Measurements from ENCODE around the gene HRCT1.

Gene HRCT1

DNA sequence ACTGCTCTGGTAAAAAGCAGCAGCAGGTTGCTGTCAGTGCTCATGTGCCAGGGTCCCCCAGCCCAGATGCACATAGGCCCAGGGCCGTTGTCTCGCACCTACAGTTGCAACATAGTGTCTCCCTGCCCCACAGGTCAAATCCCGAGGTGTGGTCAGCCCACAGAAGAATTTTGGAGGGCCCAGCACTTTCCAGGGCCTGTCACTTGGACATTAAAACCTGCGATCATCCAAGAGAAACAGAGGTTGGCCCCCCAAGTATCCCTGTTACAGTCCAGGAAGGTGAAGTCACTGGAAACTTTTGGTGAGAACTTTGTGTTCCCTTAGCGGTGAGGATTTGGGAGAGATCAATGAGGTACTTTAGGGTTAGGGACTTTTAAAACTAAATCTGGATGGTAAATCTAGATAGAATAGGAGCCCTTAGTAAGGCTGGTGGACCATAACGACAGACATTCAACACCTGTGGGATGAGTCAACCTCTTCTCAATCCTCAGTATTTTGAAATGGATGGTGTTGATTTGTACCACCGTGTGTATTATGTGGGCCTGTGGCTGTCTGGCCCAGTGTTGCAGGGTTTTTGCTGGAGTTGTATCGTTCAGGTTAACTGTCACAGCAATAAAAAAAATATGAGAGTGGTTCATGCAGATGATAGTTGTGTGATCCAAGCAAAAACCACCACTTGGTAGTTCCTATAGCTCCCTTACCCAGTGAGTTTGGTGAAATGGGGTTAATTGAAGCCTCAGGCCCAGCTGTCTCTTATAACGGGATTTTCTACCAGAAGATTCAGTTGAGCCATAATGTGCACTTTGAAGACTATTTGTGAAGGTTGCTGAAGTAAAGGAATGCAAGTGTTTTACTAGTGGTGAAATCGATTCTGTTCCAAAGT is 32.7 kb downstream of the HRCT1 start:
- in situ Hi-C loops (cut with MboI; ENCODE audit: low sequenced_read_pairs): loop anchor here (10.0 kb wide), 1 partner anchor 56 kb away; no protein-coding TSS in a partner anchor

DNA sequence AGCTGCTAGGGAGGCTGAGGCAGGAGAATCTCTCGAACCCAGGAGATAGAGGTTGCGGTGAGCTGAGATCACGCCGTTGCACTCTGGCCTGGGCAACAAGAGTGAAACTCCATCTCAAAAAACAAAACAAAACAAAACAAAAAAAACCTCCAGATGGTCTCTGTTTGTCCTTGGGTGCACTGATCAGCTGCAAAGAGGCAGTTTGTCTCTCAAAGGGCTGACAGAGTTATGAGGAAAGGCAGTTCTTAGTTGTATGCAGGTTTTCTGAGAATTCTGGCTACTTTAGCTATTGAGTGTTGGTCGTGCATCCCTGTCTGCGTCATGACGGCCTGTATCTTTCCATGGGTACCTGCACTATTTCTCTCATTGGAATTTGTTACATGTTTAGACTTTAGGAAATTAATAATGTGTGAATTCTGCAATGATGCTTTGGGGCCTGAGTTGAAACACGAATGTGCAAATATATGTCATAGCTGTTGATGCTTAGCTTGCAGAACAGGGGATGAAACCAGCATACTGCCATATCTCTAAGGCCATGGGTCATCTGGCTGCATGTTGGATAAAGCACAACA is 33.8 kb downstream of the HRCT1 start:
- in situ Hi-C loops (cut with MboI; ENCODE audit: low sequenced_read_pairs): loop anchor here (10.0 kb wide), 1 partner anchor 55 kb away; no protein-coding TSS in a partner anchor

DNA sequence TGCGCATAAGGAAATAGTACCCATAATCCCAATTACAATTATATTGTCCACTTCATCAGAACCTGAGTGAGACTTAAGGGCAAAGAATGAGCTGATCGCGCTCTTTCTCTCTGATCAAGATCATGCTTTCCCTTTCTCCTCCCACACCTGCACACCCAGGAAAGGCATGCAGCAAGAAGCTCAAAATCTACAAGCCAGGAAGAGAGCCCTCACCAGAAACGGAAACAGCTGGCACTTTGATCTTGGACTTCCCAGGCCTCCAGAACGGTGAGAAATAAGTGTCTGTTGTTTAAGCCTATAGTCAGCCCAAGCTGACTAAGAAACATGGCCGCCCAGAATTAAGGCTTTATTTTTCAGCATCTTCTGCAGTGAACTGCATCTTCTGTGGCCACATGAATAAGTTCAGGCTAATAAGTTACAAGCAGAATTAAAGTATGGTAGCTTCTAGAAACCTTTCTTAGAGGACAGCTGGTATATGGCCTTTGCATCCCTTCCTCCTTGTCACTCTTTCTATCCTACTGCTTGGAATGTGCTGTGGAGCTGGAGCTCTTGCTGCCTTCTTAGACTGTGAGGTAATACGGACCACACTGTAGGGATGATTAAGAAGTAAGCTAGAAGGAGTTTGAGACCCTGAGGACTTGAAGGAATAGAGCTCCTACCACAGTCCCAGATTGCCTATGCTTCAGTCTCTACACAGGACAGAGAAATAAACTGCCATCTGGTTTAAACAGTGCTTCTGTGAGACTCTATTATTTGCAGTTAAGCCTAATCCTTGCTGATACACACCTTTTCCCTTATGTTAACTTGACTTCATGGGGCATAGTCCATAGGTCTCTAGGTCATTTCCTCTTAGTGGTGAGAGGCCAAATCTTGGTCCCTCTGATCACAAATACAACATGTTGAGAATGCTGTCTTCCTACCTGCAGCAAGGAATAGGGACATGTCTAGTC is 34.7 kb downstream of the HRCT1 start:
- in situ Hi-C loops (cut with MboI; ENCODE audit: low sequenced_read_pairs): no loop called here

DNA sequence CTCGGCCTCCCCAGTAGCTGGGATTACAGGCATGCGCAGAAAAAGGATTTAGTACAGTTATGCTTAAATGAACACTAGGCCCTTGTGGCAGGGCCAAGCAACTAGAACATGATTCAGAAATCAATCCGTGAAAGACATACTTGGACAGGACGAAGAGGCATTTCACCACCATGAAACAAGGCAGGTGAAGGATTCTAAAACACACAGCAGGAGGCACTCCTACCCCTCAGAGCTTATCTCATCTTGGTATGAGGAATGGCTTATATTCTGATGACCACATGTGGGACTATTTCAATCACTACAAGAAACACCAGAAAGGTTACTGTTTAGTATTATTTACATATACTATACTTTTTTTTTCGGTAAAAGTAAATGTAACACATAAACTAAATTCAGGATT is 36.3 kb downstream of the HRCT1 start:
- in situ Hi-C loops (cut with MboI; ENCODE audit: low sequenced_read_pairs): no loop called here

DNA sequence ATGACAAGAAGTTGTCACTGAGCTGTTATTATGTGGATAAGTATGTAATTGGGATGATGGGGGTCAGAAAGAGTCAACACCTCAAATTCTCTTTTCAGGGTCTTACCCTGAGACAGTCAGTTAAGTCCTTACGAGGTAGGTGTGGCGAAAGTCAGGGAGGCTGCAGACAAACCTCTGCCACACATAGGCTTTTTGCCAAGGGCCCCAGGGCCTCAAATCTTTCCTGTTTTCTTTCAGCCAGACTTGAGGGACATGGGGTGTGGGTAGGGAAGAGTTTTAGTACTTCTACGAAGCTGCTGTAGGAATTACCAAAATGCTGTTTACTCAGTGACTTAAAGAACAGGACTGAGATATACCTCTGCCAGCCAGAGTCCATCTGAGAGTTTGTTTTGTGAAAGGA is 38.2 kb downstream of the HRCT1 start:
- in situ Hi-C loops (cut with MboI; ENCODE audit: low sequenced_read_pairs): no loop called here

DNA sequence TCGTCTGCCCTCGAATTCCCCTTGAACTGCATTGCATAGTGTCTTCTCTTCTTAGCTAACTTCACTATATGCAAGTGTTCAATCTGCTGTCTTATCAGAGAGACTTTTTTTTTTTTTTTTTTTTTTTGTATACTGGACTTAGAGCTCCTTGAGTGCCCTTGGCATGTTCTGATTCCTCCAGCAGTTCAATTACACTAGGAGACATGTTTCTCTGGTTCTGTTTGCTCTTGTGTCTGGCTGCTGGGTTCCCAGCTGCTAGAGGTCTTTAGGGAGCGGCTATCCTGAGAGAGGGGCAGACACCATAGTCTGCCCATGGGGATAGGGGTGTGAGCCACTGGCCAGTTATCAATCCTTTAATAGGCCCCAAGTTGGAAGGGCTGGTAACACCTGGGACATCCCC is 38.8 kb downstream of the HRCT1 start:
- in situ Hi-C loops (cut with MboI; ENCODE audit: low sequenced_read_pairs): no loop called here

DNA sequence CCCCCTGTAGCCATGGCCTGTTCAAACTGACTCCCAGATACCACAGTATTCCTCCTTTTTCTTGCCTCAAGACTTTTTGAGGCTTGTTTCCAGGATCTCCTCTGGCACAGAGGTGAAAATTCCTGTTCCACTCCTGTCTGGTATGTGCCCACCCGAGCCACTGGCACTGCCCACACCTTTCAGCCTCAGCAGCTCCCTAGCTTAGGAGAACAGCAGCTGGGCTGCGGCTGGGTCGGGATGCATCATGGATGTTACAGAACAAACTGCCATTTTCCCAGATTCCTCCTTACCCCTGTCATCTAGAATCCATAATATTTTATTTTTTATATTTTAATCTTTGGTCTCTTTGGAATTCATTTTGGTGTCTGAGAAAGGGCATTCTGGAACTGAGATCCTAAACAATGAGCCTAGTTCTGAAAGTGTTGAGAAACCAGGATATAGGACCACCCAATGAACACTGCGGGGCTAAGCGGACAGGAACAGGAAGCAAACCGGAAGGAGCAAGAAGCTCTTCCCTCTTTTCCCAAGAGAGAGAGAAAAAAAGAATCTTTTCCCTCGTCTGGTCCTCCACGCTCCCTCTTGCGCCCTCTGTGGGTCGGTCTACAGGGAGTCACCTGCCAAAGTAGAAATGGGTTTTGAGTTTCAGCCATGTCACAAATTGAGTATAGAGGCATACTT is 39.5 kb downstream of the HRCT1 start:
- in situ Hi-C loops (cut with MboI; ENCODE audit: low sequenced_read_pairs): no loop called here

DNA sequence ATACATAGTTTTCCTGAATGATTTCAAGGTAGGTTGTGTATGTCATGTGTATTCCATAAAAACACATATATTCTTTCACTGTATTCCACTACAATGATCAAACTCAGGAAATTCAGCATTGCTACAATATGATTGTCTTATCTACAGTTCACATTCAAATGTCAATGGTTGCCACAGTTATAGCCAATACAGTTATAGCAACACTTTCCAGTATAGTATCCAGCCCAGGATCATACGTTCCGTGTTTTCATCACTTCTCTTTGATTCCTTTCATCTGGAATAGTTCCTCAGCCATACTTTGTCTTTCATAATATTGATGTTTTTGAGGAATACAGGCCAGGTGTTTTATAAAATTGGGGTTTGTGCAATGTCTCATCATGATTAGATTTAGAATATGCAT is 42.4 kb downstream of the HRCT1 start:
- in situ Hi-C loops (cut with MboI; ENCODE audit: low sequenced_read_pairs): no loop called here

DNA sequence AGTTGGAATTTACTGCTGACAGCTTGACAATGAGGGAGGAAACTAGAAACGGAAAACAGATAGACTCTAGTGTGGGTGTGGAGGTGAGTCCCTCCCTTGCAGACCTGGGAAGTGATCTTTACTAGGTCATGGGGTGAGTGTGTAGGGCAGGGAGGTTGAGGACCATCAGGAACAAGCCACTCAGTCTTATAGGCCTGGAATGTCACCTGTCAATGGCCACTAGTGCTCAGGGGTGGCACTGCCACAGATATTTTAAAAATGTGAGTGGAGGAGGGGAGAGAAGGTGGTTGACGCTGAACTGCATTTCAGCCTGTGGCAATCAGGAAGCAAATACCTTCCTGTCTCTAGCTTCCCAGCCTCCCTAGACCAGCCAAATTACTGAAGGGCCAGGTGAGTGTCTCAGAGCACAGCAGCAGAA is 42.9 kb downstream of the HRCT1 start:
- in situ Hi-C loops (cut with MboI; ENCODE audit: low sequenced_read_pairs): no loop called here

DNA sequence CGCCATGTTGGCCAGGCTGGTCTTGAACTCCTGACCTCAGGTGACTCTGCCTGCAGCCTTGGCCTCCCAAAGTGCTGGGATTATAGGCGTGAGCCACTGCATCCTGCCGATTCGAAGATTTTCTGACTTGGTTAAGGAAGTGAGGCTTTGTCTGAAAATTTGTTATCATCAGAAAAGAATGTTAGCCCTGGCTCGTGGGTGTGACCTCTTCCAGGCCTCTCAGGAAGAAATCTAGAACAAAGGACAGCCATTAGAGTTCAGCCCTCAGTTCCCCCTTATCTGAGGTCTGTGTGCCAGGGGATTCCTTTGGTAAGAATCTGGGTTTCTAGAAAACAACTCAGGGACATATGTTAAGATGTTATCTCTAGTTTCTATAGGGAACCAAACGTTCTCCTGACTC is 45.7 kb downstream of the HRCT1 start:
- in situ Hi-C loops (cut with MboI; ENCODE audit: low sequenced_read_pairs): no loop called here

DNA sequence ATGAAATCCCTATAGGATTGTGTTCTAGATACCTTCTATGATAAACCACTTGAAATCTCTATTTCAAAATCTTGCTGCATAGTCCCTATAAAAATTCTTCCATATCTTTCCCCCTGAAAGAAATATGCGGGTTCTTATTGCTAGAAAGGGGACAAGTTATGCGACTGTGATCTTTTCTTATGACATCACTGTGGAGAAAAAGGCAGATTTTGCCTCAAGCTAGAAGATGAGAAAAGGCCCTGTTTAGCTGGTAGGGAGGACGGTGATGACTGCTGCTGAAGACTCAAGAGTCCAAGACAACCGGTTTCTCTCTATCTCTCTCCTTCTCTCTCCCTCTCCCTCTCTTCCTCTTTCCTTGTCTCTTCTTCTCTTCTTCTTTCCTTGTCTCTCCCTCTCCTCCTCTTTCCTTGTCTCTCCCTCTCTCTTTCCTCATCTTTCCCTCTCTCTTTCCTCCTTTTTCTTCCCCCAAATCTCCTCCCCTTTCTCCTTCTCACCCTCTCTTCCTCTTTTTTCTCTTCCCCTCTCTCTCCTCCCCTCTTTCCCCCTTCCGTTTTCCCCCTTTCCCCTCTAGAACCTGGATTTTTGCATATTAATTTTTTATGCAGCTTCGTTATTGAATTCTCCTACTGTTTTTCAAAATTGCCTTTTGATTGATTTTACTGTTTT is 46.7 kb downstream of the HRCT1 start:
- in situ Hi-C loops (cut with MboI; ENCODE audit: low sequenced_read_pairs): no loop called here

DNA sequence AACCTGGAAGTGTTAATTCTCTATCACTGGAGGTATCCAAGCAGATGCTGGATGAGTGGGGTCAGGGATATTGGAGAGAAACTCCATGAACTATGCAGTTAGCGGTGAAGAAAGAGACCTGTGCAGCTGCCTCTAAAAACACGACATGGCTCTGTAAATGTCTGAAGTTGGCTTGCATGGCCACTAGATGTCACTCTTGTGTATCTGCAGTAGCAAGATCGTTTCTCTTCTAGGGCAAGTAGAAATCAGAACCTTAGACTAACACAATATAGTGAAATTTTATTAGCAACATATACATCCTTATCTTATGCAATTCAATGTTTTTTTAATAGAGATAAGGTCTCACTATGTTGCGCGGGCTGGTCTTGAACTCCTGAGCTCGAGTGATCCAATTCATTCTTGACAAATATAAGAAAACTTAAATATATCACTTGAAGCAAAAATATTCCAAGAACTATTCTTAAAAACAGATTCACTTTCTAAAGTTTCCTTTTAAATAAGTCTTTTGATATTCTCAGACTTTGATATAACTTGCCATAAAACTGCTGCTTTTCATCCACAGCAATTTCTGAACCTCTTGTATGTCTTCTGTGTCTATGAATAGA is 49.0 kb downstream of the HRCT1 start:
- in situ Hi-C loops (cut with MboI; ENCODE audit: low sequenced_read_pairs): no loop called here

DNA sequence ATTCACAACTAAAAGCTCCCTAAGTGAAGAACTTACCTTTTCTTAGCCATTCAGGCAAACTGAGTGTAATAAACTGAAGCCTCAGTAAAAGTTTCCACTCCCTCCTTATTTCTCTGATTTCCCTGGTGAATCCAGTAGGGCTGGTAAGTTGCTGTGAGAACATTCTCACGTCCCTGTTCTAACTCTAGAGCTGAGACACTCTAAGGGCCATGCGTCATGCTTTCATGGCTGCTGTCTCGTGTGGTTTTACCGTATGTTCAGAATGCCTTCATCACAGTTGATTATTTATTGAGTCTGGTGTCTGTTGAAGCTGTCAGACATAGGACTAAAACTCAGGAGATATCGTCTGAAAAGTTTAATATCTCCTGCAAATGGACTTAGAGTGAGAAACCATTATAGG is 50.6 kb downstream of the HRCT1 start:
- in situ Hi-C loops (cut with MboI; ENCODE audit: low sequenced_read_pairs): no loop called here
